Endothelial cell of umbilical vein (primary cell): ENCODE results near the gene SNX24. TPM values are rescaled to one million over a fixed set of nuclear protein-coding genes. Genes with fewer than 3 reads are reported as not detected.

ENCODE experiments used
- BruUV-seq: library from RNA; stranded (reverse); fragments of 400-500 nt; replicated peaks from 2 replicates; lab custom pipeline; 2021; lab: Mats Ljungman, UMichigan
- CTCF ChIA-PET: fragments of 300-600, 350-600 bp; sonication (Branson Sonifier 250); formaldehyde crosslinking; loops from one replicate; lab custom pipeline; 2021; ENCODE audit warnings: antibody characterized with exemption, inconsistent platforms; lab: Charles Lee
- POLR2A ChIA-PET: fragments of 300-600, 350-600 bp; sonication (Branson Sonifier 250); formaldehyde crosslinking; loops from one replicate; lab custom pipeline; 2021; ENCODE audit warnings: antibody characterized with exemption, inconsistent platforms; lab: Charles Lee
- DNase-seq: peaks from one replicate; pipeline ENCODE4 v3.0.0-alpha.2; 2011; ENCODE audit warnings: low read depth, low spot score
- FAIRE-seq: peaks from 2 replicates; lab custom pipeline; 2011; peaks lifted over from hg19 to GRCh38; lab: Jason Lieb, UNC
- H2AFZ ChIP-seq: 2 replicates; pipeline ENCODE4 v1.6.0; 2012; ENCODE audit warnings: low read depth, low read length, control low read depth, inconsistent platforms
- H3K27ac ChIP-seq: 2 replicates; pipeline ENCODE4 v1.5.1; 2011; ENCODE audit warnings: low read depth, mild to moderate bottlenecking, control low read depth, low read length, moderate library complexity; ENCODE audit not compliant: insufficient read depth
- H3K27me3 ChIP-seq, 2 experiments: 2 replicates each; pipeline versions ENCODE4 v1.6.0 to v1.6.1; 2011; ENCODE audit warnings: low read length in 2 of 2, mixed read lengths in 1 of 2; ENCODE audit not compliant: control insufficient read depth in 2 of 2, insufficient read depth in 2 of 2
- H3K36me3 ChIP-seq, 2 experiments: 2 replicates in 1 of 2; 3 replicates in 1 of 2; pipeline ENCODE4 v1.5.1; 2011; ENCODE audit warnings: low read length in 2 of 2, mild to moderate bottlenecking in 1 of 2, moderate library complexity in 1 of 2; ENCODE audit not compliant: control insufficient read depth in 2 of 2, insufficient read depth in 2 of 2; ENCODE audit errors: extremely low read depth in 1 of 2
- H3K4me1 ChIP-seq: 3 replicates; pipeline ENCODE4 v1.5.1; 2011; ENCODE audit warnings: mild to moderate bottlenecking, low read length; ENCODE audit not compliant: control insufficient read depth, insufficient read depth; ENCODE audit errors: extremely low read depth
- H3K4me2 ChIP-seq: 2 replicates; pipeline ENCODE4 v1.6.1; 2011; ENCODE audit warnings: low read length, control low read depth, mixed read lengths; ENCODE audit not compliant: insufficient read depth
- H3K4me3 ChIP-seq, 3 experiments: fragments of 200-600 bp in 1 of 3; sonication (generic), shearing (Covaris generic) in 1 of 3; replicated peaks in 1 of 3; 2 replicates each; pipeline ENCODE4 v1.5.1; 2011 to 2016; ENCODE audit warnings: control low read depth in 3 of 3, low read length in 3 of 3, mild to moderate bottlenecking in 2 of 3, inconsistent platforms in 1 of 3, low read depth in 1 of 3, moderate library complexity in 1 of 3; ENCODE audit not compliant: insufficient read depth in 1 of 3
- H3K79me2 ChIP-seq: 2 replicates; pipeline ENCODE4 v1.6.0; 2012; ENCODE audit warnings: low read length, inconsistent platforms; ENCODE audit not compliant: control insufficient read depth, insufficient read depth
- H3K9ac ChIP-seq: replicated peaks from 2 replicates; pipeline ENCODE3; 2011; ENCODE audit warnings: low read length, control low read depth; ENCODE audit not compliant: insufficient read depth; ENCODE audit errors: extremely low read depth
- H3K9me1 ChIP-seq: replicated peaks from 3 replicates; pipeline ENCODE4 v1.6.0; 2011; ENCODE audit warnings: mild to moderate bottlenecking, low read length; ENCODE audit not compliant: control insufficient read depth, insufficient read depth; ENCODE audit errors: extremely low read depth
- H3K9me3 ChIP-seq: replicated peaks from 2 replicates; pipeline ENCODE4 v1.5.1; 2012; ENCODE audit warnings: low read length, inconsistent platforms; ENCODE audit not compliant: control insufficient read depth, insufficient read depth
- H4K20me1 ChIP-seq: replicated peaks from 2 replicates; pipeline ENCODE3; 2011; ENCODE audit warnings: mild to moderate bottlenecking, low read length; ENCODE audit not compliant: control insufficient read depth, insufficient read depth; ENCODE audit errors: extremely low read depth
- CTCF ChIP-seq, 2 donors: IDR thresholded peaks; 1 replicate in 1 of 2; 2 replicates in 1 of 2; pipeline ENCODE4 v1.5.1; 2011; ENCODE audit warnings: low read length in 2 of 2, mild to moderate bottlenecking in 2 of 2, moderate library complexity in 2 of 2, control low read depth in 1 of 2, inconsistent platforms in 1 of 2, low read depth in 1 of 2; ENCODE audit not compliant: insufficient read depth in 1 of 2; ENCODE audit errors: extremely low read depth in 1 of 2
- EZH2 ChIP-seq: IDR thresholded peaks from 2 replicates; pipeline ENCODE4 v1.6.1; 2012; ENCODE audit warnings: borderline replicate concordance, low read depth, mild to moderate bottlenecking, moderate library complexity, low read length, inconsistent platforms; ENCODE audit not compliant: severe bottlenecking
- FOS ChIP-seq: IDR thresholded peaks from 2 replicates; pipeline ENCODE4 v1.6.1; 2011; ENCODE audit warnings: mild to moderate bottlenecking, low read length, moderate library complexity, borderline replicate concordance; ENCODE audit not compliant: insufficient read depth
- GATA2 ChIP-seq: IDR thresholded peaks from 2 replicates; pipeline ENCODE4 v1.7.0; 2011; ENCODE audit warnings: low read depth, mild to moderate bottlenecking, moderate library complexity, mixed read lengths, low read length; ENCODE audit not compliant: insufficient read length, insufficient read depth
- JUN ChIP-seq: IDR thresholded peaks from 2 replicates; pipeline ENCODE4 v1.6.1; 2011; ENCODE audit warnings: borderline replicate concordance, low read depth; ENCODE audit not compliant: insufficient read length, insufficient read depth
- MAX ChIP-seq: IDR thresholded peaks from 2 replicates; pipeline ENCODE4 v1.6.1; 2011; ENCODE audit not compliant: insufficient read depth, insufficient read length
- MYC ChIP-seq: IDR thresholded peaks from one replicate; pipeline ENCODE4 v1.6.1; 2011; ENCODE audit warnings: mild to moderate bottlenecking, low read depth, low read length
- POLR2AphosphoS5 ChIP-seq: IDR thresholded peaks from 2 replicates; pipeline ENCODE4 v1.6.1; 2012; ENCODE audit warnings: low read depth, mild to moderate bottlenecking, control low read depth, low read length, moderate library complexity; ENCODE audit not compliant: insufficient read depth
- dilution Hi-C: fragments of 300-500 bp; cut with MboI; formaldehyde crosslinking; loops from one replicate; pipeline ENCODE4 v1.15.0; 2019; ENCODE audit warnings: low sequenced_read_pairs; ENCODE audit not compliant: extremely low pct_ligation_motif_present
- intact Hi-C: fragments of 100-400 bp; cut with micrococcal nuclease; formaldehyde crosslinking; loops from one replicate; pipeline ENCODE4 v1.10.0; 2022
- polyA plus RNA-seq, 4 experiments: library from polyadenylated mRNA; depleted of rRNA in 3 of 4; stranded (reverse) in 3 of 4; unstranded in 1 of 4; fragments of >200 nt; gene quantifications; 2 replicates each; pipeline versions ENCODE4 v1.2.1 to v1.2.3, GENCODE V29; 2011 to 2012; ENCODE audit warnings: missing spikeins in 1 of 4
- total RNA-seq: library from RNA; stranded (reverse); gene quantifications from 2 replicates; pipeline ENCODE4 v1.2.3, GENCODE V29; 2021

SNX24 gene
- total and polyA plus RNA-seq, 2 donors (not counting 3 experiments of a cell fraction or from before 2014, with no cell fraction given) = 2.9 to 14.9 TPM

GRCh38 chr5:122981846-122982245 is 136.4 kb downstream of the SNX24 start:
- no TSS peak for BruUV-seq
- Histone ChIP-seq H3K9ac (no peak overlapping the region), H3K4me3 (no peak overlapping the region), H2AFZ (peak overlapping the region; percentile 83), H3K4me2 (peak overlapping the region; percentile 35), H3K4me1 (peaks cover 11% of the 10 kb centered on the region), H3K27me3 (no peaks in the 10 kb centered on the region), H3K9me1 (no peaks in the 10 kb centered on the region), H4K20me1 (no peaks in the 10 kb centered on the region), H3K79me2 (no peaks in the 10 kb centered on the region), H3K36me3 (no peaks in the 10 kb centered on the region), H3K27ac (no peak overlapping the region), H3K9me3 (no peaks in the 10 kb centered on the region)
- intact Hi-C loops (no loop called here), dilution Hi-C loops (no loop called here)
- DNase-seq (peak; percentile 55), FAIRE-seq (no peak)
- ChIA-PET POLR2A (no interaction called here), CTCF (no interaction called here)
- TF ChIP-seq MYC = no peak
- TF ChIP-seq MAX = no peak
- TF ChIP-seq GATA2 = peak; percentile 7
- TF ChIP-seq FOS = peak; percentile 62
- TF ChIP-seq CTCF (IDR thresholded peaks at IDR 0.05; ENCODE audit: extremely low read depth in 1 of 2, insufficient read depth in 1 of 2, low read depth in 1 of 2, low read length in 2 of 2) = no peak
- TF ChIP-seq JUN = peak; percentile 20
- no peak for TF ChIP-seq EZH2
- no peak for TF ChIP-seq POLR2AphosphoS5
